ENCODE measurements around the gene POLR2F.
"Not testable (repeated sequence)": the region's sequence is repeated elsewhere in the genome, so short reads cannot be mapped to it uniquely, and the experiment has no call there.

POLR2F gene

DNA sequence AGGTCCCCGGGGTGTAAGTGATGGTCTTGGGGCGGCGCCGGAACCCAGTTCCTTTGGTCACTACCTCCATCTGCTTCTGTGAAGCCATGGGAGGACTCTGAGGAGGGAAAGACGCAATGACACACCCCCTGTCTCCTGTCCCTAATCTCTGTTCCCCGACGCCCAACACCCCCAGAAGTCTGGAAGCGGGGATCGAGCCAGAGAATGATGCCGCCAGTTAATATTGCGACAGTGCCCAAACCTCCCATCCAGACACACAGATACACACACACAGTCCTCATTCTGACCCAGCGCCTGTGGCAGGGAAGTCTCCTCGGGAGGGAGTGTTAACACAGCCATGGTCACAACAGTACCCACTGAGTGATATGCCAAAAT, 450 bp upstream of the POLR2F start:
- DNase-seq (ENCODE audit: low read depth) = no peak

DNA sequence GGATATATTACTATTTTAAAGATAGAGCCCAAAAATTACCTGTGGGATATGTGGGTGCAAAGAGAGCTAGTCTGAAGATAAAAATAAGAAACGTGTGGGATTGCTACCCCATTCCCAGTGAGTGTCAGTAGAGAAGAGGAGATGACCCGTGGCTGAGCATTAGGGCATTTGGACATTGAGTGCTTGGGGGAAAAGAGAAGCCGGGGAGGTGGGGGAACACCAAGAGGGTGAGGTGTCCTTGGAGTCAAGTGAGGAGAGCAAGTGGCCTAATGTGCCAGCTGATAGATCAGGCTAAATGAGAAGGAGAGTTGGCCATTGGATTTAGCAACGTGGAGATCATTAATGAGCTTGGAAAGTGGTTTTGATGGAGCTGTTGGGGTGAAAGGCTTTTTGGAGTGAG, 1.2 kb downstream of the POLR2F start:
- DNase-seq (ENCODE audit: low read depth) = no peak
- H3K4me3 ChIP-seq (ENCODE audit: low read depth, low read length) = peak overlapping the region; percentile 99
- TF ChIP-seq, protein P1, sequence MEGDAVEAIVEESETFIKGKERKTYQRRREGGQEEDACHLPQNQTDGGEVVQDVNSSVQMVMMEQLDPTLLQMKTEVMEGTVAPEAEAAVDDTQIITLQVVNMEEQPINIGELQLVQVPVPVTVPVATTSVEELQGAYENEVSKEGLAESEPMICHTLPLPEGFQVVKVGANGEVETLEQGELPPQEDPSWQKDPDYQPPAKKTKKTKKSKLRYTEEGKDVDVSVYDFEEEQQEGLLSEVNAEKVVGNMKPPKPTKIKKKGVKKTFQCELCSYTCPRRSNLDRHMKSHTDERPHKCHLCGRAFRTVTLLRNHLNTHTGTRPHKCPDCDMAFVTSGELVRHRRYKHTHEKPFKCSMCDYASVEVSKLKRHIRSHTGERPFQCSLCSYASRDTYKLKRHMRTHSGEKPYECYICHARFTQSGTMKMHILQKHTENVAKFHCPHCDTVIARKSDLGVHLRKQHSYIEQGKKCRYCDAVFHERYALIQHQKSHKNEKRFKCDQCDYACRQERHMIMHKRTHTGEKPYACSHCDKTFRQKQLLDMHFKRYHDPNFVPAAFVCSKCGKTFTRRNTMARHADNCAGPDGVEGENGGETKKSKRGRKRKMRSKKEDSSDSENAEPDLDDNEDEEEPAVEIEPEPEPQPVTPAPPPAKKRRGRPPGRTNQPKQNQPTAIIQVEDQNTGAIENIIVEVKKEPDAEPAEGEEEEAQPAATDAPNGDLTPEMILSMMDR (IDR thresholded peaks at IDR 0.05; ENCODE audit: control insufficient read depth, extremely low read depth, insufficient read depth) = no peak

More for the DNA sequence above, 450 bp upstream of the POLR2F start:
- H3K4me3 ChIP-seq (ENCODE audit: low read depth, low read length) = peak overlapping the region; percentile 99
- TF ChIP-seq, protein P1 (IDR thresholded peaks at IDR 0.05; ENCODE audit: control insufficient read depth, extremely low read depth, insufficient read depth) = no peak

DNA sequence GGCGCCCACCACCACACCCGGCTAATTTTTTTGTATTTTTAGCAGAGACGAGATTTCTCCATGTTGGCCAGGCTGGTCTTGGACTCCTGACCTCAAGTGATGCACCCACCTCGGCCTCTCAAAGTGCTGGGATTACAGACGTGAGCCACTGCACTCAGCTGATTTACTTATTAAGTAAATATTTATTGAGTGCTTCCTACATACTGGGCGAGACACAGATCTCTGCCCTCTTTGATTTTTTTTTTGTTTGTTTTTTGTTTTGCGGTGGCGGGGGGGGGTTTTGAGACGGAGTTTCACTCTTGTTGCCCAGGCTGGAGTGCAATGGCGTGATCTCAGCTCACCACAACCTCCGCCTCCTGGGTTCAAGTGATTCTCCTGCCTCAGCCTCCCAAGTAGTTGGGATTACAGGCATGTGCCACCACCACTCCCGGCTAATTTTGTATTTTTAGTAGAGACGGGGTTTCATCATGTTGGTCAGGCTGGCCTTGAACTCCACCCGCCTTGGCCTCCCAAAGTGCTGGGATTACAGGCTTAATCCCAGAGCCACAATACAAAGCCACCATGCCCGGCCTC, 2.4 kb downstream of the POLR2F start:
- not testable (repeated sequence) for H3K4me3 ChIP-seq (ENCODE audit: low read depth, low read length); DNase-seq (ENCODE audit: low read depth)

DNA sequence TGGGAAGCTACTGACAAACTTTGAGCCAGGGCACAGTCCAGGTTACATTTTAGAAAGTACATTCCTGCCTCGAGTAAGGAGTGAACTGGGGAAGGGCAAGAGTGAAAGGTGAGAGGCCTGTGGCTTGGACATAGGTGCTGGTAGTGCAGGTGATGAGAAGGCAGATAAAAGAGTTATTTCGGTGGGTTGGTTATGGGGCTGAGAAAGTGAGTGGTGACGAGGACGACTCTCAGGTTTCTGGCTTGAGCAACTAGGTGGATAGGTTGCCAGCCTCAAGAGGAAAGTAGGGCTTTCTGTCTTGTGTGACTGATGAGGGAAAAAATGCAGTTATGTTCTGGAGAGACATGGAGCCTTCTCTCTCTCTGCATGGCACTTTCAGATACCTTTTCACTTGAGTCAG, 3.7 kb downstream of the POLR2F start:
- no peak overlapping the region for H3K4me3 ChIP-seq (ENCODE audit: low read depth, low read length)
- no peak for DNase-seq (ENCODE audit: low read depth)
- TF ChIP-seq, protein P1 (IDR thresholded peaks at IDR 0.05; ENCODE audit: control insufficient read depth, extremely low read depth, insufficient read depth) = no peak

DNA sequence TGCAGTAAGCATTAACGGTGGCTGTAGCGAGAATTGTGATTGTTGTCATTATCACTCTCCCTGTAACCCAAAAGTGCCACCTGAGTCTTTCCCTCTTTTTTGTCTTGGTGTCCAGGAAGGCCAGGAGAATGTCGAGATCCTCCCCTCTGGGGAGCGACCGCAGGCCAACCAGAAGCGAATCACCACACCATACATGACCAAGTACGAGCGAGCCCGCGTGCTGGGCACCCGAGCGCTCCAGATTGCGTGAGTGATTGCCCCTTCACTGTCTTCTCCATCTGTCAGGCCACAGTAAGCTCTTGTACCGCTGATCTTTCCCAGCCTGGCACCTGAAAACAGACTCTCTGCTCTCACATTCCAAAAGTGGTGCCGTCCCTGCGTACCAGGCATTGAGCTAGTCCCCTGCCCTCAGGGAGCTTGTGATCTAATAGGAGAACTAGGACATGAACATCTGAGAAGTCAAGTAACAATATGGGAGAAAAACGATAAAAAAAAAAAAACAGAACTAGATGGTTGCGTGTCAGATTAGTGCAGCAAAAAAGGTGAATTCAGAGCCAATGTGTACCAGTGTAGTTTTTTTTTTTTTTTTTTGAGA, 5.8 kb downstream of the POLR2F start:
- TF ChIP-seq, protein P1 (IDR thresholded peaks at IDR 0.05; ENCODE audit: control insufficient read depth, extremely low read depth, insufficient read depth) = no peak
- no peak for DNase-seq (ENCODE audit: low read depth)
- no peak overlapping the region for H3K4me3 ChIP-seq (ENCODE audit: low read depth, low read length)

DNA sequence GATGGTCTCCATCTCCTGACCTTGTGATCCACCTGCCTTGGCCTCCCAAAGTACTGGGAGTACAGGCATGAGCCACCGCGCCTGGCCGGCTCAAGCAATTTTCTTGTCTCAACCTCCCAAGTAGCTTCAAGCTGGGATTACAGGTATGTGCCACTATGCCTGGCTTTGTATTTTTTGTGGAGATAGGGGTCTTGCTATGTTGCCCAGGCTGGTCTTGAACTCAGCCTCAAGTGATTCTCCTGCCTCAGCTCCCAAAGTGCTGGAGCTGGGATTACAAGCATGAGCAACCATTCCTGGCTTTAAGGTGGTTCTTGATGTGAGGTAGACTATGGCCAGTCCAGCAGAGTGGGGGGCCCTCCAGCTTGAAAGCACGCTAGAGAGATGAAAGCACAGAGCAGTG, 7.6 kb downstream of the POLR2F start:
- TF ChIP-seq, protein P1 (IDR thresholded peaks at IDR 0.05; ENCODE audit: control insufficient read depth, extremely low read depth, insufficient read depth) = no peak
- no peak overlapping the region for H3K4me3 ChIP-seq (ENCODE audit: low read depth, low read length)
- DNase-seq (ENCODE audit: low read depth) = no peak

DNA sequence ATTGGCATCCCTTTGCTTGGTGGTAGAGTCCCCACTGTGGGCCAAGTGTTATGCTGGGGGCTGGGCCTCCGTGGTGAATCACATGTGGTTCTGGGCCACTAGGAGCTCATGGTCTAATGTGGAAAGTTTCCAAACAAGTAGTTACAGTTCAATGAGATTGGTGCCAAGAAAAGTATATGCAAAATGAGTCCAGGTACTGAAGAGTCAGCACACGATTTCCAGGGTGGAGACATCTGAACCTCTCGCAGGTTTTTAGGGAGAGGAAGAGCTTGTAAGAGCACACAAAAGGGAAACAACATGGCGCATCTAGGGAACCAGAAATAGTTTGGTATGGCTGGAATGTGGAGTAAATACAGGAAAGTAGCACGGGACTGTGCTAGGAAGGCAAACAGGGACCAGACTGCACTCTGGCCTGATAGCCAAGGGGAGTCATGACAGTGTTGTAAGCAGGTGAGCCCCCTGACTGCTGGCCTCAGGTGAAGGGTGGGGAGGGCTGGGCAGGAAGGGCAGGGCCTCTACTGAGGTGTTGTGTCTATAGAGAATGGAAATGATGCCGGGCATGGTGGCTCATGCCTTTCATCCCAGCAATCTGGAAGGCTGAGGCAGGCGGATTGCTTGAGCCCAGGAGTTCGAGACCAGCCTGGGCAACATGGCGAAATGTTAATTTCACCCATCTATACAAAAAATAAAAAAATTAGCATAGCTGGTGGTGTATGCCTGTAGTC, 12.6 kb downstream of the POLR2F start:
- TF ChIP-seq, protein P1 (IDR thresholded peaks at IDR 0.05; ENCODE audit: control insufficient read depth, extremely low read depth, insufficient read depth) = no peak
- no peak for DNase-seq (ENCODE audit: low read depth)
- no peak overlapping the region for H3K4me3 ChIP-seq (ENCODE audit: low read depth, low read length)
